GM11168 (cell line): ENCODE measurements around the gene MAPK9.
"Not testable (repeated sequence)": the region's sequence is repeated elsewhere in the genome, so short reads cannot be mapped to it uniquely, and the experiment has no call there.

Experiments used
- in situ Hi-C: fragments of 300-500 bp; cut with MboI; formaldehyde crosslinking; loops from one replicate; pipeline ENCODE4 v1.12.0; 2022; ENCODE audit warnings: low sequenced_read_pairs; ENCODE audit not compliant: unreplicated experiment

The MAPK9 gene

DNA sequence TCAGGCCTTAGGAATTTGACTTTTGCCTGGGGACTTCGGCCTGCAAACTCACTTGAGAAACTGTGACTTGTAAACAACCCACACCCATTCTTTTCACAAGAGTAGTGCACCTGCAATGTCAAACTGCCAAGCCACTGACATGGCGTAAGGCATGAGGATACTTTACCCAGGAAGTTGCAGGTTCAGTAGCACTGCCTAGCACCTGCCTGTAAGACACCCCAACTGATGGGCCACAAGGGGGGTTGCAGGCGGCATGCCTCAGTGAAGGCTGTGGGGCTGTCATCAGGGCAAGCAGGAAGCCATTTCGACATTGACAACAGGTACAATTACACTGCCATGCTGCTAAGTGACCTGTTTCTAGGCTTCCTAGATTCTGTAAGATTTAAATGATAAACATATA lies 41.6 kb downstream of the MAPK9 start:
- in situ Hi-C loops, result no loop called here

DNA sequence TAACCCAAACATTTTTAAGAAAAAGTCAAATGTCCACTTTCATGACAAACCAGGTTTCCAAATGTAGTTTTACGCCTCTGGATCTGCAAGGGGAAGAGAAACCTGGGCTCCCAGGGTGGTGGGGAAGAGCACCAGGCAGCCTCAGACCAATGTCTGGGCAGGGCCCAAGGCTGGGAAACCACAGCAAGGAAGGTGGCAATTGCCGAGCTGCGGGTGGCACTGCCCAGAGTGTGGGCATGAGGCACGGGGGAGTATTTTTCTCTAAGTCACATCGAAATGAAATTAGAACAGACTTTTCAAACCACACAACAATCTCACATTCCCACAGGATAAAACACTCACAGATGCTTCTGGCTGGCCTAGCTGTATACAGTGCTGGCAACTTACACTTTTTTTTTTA lies 50.3 kb downstream of the MAPK9 start:
- in situ Hi-C loops, result no loop called here

DNA sequence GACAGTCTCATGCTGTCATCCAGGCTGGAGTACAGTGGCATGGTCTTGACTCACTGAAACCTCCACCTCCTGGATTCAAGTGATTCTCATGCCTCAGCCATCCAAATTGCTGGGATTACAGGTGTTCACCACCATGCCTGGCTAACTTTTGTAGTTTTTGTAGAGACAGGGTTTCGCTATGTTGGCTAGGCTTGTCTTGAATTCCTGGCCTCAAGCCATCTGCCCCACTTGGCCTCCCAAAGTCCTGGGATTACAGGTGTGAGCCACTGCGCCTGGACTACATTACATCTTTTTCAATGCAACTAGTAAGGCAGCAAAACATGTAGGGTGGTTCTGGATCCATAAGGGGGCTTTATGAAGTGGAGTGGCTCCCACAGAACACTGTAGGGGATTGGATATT lies 53.3 kb downstream of the MAPK9 start:
- in situ Hi-C loops, result no loop called here

DNA sequence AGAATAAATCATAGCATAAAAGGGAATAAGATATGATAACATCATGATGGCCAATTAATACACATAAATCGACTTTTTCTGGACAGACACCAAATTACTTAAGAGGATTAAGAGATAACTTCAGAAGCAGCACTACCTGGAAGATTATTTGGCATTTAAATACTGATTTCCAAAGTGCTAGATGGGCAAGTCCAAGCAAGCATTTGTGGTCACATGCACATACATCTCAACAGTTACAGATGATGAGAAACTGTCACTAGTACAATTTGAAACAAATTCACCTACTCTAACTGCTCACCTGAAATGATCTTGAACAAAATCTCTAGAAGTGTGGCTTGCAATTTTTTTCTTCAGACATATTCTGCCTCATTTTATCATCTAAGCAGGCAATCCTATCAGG lies 56.0 kb downstream of the MAPK9 start:
- in situ Hi-C loops, result no loop called here

DNA sequence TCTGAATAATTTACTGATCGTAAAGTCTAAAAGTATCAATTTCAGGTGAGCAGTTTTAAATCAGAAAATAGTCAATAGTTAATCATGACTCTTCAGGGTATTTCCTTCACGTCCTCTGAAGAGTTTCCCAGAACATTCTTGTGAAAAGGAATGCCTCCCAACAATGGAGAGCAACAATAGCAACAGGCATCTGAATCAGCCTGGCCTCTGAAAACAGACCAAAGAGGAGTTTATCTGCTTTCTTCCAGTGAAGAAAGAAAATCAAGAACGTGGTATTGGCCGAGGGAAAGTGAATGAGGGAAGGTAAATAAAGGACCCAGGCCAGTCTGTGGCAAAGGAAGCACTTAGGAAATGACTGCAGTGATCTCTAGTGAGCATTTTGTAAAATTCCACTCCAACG lies 56.8 kb downstream of the MAPK9 start:
- in situ Hi-C loops, result no loop called here

DNA sequence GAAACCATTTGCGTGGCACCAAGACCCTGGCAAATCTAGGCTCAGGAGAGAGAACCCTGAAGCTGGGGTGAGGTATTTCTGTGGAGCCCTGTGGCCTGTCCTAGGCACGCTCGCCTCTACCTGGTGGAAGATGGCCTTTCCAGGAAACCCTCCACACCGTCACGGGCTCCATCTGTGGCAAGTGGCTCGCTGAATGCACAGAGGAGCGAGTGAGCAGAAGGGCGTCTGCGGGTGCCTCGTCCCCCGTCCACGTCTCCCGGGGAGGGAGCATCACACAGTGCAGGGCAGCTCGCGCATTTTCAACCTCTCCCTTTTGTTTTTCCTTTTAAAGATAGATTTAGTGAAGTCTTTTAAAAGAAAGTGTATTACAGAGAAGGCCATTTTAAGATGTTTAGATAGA lies 57.6 kb downstream of the MAPK9 start:
- in situ Hi-C loops, result no loop called here

DNA sequence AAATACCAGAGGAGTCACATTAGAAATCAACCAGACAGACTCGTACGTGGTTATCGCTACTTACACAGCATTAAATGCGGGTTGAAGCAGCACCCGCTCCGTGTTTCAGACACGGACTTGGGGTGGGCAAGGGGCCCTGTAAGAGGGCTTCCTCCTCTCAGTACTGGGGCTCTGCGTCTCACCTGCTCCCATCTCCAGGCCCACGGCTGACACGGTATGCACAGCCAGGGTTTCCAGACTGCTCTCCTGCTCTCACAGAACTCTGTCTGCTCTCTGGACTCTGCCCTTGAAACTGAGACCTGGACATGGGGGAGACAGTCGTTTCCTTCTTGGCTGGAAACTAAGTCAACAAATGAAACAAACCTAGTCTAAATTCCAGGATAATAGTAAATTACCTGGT lies 58.2 kb downstream of the MAPK9 start:
- in situ Hi-C loops, result no loop called here

DNA sequence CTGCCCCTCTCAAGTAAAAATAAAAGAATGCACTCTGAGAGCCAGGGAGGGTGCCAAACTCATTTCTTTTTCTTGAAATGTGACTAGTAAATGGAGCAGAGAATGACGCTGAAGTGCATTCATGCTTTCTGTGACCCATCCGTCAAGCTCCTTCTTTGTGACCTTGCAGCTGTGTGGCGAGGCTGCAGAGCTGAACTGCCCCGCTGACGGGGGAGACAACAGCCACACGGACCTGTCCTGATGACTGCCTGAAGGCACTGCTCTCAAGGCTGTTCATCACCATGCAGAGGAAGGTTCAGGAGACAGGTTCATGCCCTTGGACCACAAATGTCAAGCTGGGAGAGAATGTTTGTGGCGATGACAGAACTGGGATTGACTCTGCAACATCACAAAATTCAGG lies 61.9 kb downstream of the MAPK9 start:
- in situ Hi-C loops, result no loop called here

DNA sequence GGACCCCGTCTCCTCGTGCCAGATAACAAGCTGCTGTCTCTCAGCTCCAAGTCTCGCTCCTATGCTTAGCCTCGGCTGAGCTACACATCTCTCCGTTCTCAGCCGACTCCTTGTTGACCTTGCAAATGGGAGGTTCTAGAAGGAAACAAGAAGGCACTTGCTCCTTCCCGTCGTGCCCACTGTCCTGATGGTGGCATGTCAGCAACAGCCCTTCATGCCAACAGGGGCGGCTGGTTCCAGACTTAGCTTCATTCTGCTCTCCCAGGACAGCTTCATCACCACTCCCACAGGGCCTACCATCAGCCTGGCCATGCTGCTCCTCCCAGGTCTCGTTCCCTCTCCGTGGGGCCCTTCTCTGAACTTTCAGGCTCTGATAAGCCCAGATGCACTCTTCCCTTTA lies 69.8 kb downstream of the MAPK9 start:
- in situ Hi-C loops, result no loop called here

DNA sequence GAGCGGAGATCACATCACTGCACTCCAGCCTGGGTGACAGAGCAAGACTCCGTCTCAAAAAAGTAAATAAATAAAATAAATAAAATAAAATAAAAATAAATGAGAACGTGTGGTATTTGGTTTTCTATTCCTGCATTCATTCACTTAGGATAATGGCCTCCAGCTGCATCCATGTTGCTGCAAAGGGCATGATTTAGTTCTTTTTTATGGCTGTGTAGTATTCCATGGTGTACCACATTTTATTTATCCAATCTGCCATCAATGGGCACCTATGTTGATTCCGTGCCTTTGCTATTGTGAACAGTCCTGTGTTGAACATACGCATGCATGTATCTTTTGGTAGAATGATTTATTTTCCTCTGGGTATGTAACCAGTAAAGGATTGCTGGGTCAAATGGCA lies 74.1 kb downstream of the MAPK9 start:
- in situ Hi-C loops, result no loop called here

DNA sequence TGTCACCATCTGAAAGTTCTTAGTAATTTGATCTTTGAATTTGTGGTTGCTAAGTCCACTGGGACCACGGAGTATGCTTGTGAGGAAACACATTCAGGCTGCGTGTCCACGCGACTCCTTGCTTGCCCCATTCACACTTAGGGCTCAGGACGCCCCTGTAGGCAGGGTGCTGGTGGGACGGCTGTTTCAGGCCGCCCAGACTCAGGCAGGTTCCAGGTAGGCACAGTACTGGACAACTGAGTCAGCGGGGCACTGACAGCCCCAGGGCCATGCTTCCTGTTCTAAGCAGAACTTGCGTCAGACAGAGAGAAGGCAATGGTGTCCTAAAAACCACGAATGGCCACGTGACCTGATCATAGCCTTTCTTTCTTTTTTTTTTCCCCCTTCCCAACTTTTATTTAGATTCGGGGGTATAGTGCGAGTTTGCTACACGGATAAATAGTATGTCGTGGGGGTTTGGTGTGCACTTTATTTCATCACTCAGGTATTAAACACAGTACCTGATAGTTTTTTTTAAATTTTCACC lies 75.2 kb downstream of the MAPK9 start:
- in situ Hi-C loops, result no loop called here

DNA sequence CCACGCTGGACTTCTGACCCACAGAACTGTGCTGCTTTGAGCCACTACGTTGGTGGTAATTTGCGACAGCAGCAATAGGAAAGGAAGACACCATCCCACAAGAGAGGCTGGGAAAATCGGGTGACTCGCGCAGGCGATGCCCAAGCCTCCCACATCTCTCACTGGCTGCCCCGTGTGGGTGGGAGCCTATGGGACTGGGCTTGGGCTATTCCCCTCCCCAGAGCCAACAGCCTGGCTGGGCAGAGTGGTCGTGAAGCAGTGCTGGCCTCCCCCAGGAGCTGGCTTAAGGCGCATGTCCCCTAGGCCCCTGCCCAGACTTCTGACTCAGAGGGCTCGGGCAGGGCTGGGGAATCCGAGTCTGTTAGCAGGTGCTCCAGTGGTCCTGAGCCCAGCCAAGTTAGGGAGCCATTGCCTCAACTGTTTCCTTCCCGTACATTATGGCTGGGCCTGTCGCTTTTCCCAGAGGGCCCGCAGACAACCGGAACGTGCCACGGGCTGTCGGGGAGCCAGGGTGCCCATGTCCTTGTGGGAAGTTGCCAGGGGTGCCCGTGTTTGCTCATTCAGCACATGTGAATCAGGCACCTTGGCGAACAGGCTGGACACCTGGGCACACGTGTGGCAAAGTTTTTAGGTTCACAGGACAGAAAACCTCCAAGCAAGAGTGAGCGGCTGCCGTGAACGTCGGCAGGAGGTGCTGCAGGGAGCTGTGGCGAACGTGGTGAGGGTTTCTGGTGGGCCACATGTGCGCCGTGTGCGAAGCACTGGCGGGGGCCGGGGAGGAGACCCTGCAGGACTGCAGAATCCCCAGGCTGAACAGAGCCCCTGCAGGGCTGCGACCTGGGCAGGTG lies 75.9 kb downstream of the MAPK9 start:
- in situ Hi-C loops, result no loop called here

DNA sequence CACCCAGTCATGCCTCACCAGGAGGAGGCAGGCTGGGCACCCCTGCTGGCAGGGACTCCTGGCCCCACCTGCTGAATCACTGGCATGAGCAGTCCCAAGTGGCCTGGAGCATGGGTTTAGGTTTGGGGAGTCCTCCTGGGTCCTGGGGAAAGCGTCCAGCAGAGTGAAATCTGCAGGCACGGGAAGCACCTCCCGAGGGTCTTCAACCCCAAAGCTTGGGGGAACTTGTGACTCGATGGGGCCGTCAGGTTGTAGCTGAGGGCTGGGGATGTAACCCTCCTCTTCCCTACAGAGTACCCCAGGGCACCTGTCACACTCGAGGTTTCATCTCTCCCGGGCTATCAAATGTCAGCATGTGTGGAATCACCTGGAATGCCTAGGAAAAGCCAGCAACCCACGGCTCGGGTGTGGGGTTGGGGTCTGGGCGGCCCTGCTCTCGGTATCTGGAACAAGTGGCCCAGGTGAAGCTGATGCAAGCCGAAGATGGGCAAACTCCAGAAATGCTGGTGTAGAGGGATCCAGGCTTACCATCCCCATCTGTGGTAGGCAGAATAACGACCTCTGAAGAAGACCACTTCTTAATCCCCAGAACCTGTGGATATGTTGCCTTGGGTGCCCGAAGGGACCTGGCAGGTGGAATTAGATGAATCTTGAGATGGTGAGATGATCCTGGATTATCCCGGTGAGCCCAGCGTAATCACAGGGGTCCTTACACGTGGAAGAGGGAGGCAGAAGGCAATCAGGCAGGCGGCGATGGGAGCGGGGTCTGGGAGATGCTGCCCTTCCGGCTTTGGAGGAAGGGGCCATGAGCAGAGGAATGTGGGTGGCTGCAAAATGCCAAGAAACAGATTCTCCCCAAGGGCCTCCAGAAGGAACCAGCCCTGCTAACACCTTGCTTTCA lies 76.8 kb downstream of the MAPK9 start:
- in situ Hi-C loops, result no loop called here

DNA sequence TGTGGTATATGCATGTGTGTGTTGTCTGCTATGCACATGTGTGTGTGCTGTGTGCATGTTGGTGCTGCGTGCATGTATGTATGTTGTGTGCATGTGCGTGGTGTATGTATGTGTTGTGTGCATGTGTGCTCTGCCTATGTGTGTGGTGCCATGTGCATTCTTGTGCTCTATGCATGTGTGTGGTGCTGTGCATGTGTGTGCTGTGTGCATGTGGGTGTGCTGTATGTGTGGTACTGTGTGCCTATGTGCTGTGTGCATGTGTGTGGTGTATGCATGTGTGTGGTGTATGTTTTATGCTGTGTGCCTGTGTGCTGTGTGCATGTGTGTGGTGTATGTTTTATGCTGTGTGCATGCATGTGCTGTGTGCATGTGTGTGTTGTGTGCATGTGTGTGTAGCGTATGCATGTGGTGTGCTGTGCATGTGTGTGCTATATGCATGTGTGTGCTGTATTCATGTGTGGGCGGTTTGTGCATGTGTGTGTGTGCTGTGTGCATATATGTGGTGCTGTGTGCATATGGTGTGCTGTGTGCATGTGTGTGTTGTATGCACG lies 78.2 kb downstream of the MAPK9 start:
- in situ Hi-C loops, result no loop called here

DNA sequence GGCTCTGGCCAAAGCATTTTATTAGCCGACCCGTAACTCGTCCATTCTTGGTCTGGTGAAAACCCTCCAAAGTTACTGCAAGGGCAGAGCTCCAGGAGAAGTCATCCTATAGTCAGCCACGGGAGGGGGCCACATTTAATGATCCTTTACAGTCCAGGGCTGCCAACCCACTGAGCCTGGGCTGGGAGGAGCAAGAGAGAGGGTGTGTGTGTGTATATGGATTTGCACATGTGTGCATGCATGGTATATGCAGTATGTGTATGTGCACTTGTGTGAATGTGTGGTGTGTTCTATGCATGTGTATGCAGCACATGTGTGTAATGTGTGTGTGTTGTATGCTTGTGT lies 78.7 kb downstream of the MAPK9 start:
- in situ Hi-C loops, result no loop called here

DNA sequence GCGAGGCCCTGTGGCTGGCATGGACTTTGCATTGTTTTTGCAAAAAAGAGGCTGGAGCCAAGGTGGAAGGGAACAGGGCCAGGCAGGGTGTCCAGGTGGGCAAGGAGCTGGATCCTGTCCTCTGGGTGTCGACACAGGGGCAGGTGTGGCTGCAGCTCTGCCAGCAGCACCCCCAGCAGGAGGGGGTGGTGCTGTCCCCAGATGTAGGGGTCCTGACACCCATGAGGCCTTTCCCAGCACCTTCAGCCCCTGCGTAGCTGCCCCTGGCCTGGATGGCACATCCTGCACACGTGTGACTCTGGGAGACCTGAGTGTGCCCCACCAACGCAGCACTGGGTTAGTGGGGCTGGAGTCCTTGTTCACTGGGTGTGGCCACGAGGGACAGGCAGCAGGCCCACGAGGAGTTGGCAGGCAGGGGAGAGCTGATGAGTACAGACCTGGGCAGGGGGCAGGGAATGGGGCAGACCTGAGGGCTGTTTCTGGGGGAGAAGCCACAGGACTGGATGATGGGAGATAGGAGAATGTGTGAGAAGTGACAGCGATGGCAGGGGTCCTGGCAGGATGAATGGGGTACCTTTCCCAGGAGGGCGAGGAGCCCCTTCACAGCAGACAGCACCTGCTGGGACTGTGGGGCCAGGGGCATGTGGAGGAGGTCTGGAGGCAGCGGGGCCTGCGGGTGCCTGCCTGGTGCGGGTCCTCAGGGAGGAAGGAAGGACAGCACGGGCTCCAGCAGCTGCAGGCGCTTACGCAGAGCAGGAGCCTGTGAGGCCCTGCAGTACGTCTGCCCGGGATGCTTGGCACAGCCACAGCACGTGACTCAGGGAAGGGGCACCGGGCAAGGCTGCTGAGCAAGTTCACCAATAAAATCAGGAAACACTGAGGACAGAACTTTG lies 79.3 kb downstream of the MAPK9 start:
- in situ Hi-C loops, result no loop called here

DNA sequence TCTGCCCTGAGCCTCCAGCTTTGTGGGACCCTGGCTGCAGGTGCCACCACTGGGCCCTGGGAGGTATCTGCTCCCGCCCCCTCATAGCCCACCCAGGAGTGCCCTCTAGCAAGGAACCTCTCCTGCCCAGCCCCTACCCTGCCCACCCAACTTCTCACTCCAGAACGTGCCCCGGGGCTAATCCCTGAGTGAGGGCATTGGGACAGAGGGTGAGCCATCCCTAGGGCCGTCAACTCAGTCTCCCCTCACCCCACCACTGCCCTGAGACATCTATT lies 80.2 kb downstream of the MAPK9 start:
- in situ Hi-C loops, result no loop called here

DNA sequence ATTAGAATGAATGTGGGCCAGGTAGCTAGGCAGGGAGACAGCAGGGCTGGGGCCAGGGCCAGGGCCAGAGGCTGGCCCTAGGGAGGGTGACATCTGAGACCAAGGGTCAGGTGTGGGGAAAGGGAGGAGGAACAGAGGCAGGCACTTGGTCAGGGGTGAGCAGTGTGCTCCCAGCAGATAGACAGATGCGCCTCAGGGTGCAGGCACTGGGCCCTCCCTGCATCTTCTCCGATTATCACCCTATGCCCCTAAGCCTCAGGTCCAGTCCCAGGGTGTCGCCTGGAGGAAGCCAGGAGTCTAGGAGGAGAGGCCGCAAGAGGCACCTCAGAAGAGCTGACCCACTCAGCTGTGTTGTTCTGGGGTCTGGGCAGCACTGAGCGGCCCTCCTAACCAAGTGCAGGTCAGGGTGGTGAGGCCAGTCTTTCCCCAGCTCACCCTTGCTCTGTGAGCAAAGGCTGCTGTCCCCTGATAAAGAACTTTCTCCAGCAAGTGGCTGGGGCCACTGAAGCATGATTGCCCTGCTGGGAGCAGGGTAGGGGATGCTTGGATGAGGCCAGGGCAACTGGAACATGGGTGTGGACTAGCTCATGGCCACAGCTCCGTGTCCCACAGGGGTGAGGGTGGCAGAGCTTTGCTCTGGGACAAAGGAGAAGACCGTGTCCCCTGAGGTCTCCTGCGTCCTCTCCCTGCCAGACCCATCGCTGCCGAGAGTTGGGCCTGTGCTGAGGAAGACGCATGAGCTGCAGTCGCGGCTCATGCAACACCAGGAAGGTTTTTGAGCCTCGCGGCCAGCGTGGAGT lies 80.7 kb downstream of the MAPK9 start:
- in situ Hi-C loops, result no loop called here

DNA sequence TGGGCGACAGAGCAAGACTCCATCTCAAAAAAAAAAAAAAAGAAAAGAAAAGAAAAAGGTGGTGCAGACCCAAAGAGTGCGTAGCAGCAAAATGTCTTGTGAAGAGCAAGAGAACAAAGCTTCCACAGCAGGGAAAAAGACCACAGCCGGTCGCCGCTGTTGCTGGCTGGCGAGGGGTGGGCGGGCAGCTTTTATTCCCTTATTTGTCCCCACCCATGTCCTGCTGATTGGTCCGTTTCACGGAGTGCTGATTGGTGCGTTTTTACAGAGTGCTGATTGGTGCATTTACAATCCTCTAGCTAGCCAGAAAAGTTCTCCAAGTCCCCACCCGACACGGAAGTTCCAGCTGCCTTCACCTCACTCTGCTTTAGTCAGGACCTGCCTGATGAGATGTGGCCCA lies 81.8 kb downstream of the MAPK9 start:
- in situ Hi-C loops, result not testable (repeated sequence)
